EH (cell line): ENCODE results near the gene INTS11.

Experiments
- DNase-seq: peaks from one replicate; pipeline ENCODE4 v3.0.0-alpha.2; 2015; ENCODE audit warnings: low read depth

Gene INTS11

DNA sequence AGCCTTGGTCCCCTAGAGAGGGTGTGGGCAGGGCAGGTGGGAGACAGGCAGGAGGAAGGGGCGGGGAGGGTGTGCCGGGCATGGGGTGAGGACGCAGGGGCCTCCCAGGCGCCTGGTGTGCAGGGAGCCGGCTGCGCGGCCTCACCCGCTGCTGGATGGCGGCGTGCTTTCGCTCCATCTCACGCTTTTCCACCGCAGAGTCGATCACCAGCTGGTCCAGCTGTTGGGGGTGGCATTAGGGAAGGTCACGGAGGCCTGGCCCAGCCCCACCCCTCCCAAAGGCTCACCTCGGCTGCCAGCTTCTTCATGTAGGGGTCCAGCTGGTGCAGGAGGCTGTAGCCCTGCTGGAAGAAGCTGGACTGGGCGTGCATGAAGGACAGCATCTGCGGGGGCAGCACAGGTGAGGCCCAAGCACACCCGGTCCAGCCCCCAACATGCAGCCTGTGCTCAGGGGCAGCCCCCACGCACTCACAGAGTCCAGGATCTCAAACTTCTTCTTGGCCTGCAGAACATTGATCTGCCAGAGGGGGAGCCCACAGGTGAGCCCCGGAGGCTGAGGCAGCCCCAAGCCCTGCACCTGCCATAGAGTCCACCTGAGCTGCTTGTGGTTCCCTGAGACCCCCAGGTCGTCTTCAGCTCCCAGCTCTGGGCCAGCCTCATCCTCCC lies 24.6 kb downstream of the INTS11 start:
- DNase-seq: no peak

DNA sequence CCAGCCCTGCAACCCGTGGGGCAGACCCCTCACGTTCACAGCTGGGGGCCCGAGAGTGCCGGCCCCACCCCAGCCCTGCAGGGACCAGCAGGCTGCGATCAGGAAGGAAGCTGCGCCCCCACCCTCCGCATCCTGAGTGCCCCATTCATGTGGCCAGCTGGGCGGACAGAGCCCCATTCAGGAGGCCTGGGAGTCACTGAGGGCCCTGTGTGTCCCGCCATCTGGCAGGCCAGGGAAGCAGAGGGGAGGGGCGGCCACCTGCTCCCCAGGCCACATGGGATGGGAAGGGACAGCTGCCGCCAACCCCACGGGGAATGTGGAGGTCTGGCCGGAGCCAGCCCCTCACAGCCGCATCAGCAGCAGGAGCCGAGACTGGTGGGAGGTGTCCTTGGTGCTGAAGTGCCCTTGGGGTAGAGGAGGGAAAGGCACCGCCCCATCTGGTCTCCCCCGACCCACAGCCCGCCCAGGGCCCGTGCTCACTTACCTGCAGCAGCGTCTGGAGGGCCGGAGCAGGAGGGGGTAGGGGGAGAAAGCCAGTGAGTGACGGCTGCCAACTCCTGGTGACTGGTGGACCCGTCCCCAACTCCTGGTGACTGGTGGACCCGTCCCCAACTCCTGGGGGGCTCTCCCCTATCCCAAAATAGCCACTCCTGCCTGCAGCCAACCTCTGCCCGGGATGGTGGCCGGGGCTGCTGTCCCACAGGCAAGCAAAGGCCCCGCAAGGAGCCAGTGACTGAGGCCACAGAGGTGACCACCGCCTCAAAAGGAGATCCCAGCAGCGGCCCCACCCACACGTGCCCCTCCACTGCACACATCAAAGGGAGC lies 25.4 kb downstream of the INTS11 start:
- DNase-seq: peak; percentile 34

DNA sequence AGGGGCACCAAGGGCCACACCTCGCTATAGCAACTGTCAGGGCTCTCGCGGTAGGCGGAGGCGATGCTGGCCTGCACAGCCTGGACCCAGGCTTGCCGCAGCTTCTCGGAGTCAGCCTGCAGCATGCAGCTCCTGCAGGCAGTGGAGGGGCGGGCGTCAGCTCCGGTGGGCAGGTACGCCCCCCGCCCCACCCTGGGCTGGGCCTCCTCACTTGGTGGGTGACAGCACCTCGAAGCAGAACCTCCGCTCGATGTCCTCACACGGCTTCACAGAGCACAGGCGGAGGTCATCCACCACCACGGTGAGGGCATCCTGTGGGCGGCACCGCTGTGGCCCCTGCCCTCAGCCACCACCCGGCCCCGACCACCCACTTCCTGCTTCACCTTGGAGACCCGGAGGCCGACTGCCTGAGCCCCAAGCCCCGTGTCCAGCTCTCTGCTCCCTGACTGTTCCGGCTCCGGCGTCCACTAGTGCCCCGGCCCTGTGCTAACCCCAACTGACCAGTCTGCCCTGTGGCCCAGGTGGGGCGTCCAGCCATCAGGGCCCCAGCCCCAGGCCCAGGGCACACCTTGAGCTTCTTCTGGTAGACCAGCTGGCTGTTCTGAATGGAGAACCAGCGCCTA lies 26.5 kb downstream of the INTS11 start:
- no peak for DNase-seq

DNA sequence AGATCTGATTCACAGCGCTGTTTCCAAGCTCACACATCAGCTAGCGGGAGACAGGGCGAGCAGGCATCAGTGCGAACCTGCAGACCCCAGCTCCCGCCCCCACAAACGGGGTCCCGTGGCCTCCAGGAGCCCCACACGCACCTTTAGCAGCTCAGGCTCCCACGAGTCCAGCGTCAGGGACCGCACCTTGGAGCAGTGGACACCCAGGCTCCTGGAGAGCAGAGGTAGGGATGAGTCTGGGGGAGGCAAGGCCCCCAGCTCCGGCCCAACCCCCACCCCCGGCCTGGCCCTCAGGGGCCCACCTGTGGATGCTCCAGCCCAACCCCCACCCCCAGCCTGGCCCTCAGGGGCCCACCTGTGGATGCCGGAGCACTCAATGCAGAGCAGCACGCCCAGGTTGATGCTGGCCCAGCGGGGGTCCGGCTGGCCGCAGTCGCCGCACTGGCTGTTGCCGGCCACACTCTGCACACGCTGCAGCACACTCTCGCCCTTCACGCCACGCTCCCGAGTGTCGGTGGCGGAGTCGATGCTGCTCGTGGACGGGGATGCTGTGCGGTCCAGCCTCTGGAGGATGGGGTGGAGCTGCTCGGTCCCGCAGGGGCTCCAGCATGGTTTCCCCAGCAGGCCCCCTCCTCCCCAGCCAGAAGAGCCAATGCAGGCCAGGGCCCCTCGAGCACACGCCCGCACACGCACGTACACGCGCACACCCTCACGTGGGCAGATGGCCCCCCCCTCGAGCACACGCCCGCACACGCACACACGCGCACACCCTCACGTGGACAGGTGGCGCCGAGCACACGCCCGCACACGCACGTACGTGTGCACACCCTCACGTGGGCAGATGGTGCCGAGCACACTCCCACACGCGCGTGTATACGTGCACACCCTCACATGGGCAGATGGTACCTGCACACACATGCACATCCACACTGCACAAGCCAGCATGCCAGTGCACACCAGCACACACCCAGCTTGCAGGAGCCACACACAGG lies 28.1 kb downstream of the INTS11 start:
- DNase-seq: no peak

DNA sequence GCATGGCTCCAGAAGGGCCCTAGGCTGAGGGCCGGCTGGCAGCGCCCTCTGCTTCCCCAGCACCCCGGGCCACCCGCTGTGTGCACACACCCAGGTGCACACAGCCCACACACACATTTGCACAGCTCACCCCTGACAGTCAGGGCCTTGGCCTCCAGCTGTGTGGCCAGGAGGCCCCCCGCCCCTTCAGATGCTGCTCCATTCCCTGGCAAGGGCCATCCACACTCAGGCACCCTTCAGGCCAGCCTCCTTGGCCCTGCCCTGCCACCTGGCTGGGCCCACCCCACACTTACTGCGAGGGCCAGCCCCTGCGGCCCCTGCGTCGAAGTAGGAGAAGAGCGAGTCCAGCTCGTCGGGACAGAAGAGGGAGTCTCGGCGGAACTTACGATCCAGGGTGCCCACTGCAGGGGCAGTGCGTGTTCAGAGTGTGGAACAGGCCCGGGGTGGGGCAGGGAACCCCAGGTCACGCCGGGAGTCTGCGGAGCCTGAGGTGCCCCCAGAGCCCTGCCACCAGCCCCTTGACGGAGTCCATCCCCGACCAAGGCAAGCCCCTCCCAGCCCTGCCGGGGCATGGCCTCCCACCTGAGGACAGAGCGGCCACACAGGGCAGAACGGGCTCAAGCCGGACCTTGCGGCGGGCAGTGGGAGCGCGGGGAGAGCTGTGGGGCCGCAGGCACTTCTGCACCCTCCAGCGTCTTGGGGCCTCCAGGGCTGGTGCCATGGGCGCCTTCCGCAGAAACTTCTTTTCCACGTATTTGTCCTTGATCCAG lies 29.1 kb downstream of the INTS11 start:
- DNase-seq: no peak

DNA sequence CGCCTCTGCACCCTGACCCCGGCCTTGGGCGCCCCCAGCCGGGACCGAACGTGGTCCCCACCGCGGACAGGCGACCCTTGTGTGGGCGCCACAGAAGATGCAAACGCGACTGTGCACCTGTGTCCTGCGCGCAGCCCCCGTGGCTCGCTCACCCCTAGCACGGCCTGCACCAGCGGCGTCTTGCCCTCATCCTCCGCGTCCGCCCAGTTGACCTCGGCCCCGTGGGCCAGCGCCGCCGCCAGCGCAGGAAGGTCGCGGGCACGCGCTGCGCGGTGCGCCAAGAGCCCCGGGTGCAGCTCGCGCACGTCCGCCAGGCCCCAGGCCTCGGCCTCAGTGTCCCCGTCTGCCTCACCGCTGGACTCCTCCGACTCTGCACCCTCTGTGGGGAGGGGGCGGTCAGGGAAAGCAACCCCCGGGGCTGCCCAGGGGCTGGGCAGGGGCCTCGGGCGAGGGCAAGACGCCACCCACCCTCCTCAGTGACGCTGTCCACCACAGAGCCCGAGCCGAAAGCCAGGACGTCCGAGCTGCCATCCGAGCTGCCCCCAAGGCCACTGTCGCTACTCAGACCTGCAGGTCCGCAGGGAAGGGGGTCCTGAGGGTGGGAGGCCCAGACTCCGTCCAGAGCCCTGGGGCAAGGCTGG lies 30.1 kb downstream of the INTS11 start:
- no peak for DNase-seq

DNA sequence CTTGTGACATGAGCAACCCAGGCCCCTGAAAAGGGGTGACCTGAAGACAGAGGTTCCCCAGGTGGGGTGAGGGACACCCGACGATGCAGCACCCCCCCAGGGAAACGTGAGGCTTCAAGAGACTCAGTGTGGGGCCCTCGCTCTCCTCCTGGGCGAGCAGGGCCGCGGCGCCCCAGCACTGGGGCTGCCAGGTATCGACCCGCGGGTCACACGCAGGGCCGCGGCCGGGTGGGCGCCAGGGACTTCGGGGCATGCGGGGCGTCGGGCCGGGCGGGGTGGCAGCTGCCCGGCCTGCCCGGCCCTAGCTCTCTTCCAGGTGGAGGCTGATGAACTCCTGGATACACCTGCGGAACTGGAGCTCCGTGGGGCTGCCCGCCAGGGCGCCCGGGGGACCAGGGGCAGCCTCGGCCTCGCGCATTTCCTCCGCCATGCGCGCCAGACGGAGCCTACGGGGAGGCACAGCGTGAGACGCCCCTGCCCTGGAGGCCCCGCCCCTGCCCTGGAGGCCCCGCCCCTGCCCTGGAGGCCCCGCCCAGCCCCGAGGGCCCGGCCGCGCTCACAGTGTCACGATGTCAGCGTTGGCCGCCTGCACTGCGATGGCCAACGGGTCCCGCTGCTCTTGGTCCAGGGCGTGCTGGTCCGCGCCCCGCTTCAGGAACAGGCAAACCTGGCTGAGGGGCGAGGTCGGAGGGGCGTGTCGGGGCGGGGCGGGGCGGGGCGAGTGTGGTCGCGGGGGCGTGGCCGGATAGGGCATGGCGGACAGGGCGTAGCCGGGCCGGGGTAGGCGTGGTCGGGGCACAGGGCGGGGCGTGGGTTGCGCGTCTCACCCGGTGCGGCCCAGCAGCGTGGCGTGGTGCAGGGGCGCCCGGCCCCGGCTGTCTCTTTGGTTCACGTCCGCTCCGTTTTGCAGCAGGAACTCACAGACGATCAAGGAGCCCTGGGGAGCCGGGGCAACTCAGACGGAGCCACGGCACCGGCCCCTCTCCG lies 30.9 kb downstream of the INTS11 start:
- DNase-seq: no peak

DNA sequence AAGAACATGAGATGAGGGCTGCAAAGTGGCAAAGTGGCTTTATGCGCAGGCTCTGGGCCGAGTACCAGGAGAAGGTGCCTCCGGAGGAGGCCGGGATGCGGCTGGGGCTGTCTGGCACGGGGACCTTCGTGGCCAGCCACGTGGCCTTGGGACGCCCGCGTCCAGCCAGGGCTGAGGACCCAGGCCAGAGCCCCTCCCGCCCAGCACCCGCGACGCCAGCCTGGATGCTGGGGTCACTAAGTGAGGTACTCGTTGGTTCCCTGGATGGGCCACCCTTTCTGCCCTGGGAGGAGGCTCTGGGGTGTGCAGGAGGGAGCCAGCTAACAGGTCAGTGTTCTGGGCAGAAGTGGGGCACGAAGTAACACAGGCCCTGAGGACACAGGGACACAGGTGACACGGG lies 31.6 kb downstream of the INTS11 start:
- no peak for DNase-seq

DNA sequence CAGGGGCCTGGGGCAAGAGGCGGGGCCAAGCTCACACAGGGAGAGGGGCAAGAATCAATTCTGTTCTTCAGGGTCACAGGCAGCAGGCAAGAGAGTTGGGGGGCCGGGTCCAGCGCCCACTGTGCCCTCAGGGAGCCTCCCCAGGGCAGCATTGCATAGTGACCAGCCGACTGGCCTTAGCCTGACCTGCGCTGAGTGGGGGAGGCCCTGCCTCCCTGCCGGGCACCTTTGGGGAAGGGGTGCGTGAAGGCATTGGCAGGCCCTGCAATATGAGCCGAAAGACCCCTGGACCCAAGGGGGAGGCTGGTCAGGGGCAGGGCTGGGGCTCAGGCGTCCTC lies 32.0 kb downstream of the INTS11 start:
- DNase-seq: no peak

DNA sequence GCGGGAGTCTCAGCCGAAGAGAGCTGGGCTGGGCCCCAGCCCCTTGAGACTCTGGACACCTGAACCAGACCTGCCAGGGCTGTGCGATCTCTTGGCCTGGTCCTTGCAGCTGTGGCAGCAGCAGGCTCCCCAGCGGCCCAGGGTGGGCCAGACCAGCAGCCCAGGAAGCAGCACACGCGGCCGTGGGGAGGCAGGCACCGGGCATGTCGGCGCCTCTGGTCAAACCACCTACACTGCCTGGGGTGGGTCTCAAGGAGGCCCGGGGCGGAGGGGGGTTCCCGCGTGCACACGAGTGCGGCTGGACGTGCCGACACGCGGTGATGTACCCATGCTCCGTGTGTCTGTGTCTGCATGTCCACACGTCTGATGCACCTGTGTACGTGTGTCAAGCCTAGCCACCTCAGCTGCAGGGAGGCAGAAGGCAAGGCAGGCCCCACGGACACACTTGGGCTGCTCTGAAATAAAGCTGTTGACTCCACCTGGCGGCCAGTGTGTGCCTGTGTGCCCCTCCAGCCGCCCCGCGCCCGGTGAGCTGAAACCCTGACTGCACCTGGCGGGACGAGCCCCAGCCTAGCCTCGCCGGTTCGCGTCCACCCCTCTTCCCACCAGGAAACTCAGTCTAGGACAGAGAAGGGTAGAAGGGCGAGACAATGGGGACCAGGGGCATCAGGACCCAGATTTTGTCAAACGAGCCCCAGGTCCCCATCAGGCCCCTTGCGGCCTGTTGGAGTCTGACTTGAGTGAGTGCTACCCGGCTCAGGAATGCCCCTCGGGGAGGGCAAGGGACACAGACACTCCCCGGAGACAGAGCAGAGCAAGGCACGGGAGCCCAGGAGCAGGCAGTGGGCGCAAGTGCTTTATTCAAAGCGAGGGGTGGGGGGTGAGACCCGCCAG lies 32.7 kb downstream of the INTS11 start:
- peak; percentile 64 for DNase-seq

DNA sequence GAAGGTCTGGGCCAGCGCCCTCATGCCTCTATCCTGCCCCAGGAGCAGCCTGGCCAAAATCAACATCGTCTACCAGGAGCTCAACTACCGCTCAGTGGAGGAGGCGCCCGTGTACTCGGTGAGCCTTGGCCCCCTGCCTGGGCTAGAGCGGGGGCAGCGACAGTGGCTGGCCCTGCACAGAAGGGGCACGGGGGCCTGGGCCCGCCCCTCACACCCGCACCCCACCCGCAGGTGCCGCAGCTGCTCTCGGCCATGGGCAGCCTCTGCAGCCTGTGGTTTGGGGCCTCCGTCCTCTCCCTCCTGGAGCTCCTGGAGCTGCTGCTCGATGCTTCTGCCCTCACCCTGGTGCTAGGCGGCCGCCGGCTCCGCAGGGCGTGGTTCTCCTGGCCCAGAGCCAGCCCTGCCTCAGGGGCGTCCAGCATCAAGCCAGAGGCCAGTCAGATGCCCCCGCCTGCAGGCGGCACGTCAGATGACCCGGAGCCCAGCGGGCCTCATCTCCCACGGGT lies 33.4 kb downstream of the INTS11 start:
- no peak for DNase-seq

DNA sequence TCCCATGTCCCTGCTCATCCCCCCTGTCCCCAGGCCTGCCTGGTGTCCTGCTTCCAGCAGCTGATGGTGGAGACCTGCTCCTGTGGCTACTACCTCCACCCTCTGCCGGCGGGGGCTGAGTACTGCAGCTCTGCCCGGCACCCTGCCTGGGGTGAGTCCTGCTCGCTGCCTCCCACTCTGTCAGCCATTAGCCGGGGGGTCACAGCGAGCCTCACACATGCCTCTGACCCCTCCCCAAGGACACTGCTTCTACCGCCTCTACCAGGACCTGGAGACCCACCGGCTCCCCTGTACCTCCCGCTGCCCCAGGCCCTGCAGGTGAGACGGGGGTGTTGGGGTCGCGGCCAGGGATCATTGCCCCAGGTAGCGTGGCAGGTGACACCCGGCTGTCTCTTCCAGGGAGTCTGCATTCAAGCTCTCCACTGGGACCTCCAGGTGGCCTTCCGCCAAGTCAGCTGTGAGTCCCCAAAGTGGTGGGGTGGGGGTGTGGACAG lies 34.2 kb downstream of the INTS11 start:
- peak; percentile 42 for DNase-seq

DNA sequence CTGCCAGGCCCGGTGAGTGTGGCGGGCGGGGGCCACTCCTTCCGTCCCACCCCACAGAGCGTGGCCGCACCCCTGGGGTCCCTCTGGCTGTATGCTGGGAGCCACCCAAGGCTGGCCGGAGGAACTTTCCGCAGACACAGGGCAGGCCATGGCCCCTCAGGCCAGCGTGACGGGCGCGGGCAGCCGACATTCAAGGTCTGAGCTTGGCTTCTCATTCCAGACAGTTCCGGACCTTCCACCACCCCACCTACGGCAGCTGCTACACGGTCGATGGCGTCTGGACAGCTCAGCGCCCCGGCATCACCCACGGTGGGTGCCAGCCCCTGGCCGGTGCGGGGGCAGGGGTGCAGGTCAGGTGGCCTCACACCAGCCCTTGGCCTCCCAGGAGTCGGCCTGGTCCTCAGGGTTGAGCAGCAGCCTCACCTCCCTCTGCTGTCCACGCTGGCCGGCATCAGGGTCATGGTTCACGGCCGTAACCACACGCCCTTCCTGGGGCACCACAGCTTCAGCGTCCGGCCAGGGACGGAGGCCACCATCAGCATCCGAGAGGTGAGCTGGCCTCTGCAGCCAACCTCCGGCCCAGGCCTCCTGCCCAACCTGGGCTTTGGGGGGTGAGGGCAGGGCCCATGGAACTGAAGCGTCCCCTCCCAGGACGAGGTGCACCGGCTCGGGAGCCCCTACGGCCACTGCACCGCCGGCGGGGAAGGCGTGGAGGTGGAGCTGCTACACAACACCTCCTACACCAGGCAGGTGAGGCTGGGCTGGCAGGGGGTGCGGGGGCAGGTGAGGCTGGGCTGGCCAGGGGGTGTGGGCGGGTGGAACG lies 37.0 kb downstream of the INTS11 start:
- no peak for DNase-seq

DNA sequence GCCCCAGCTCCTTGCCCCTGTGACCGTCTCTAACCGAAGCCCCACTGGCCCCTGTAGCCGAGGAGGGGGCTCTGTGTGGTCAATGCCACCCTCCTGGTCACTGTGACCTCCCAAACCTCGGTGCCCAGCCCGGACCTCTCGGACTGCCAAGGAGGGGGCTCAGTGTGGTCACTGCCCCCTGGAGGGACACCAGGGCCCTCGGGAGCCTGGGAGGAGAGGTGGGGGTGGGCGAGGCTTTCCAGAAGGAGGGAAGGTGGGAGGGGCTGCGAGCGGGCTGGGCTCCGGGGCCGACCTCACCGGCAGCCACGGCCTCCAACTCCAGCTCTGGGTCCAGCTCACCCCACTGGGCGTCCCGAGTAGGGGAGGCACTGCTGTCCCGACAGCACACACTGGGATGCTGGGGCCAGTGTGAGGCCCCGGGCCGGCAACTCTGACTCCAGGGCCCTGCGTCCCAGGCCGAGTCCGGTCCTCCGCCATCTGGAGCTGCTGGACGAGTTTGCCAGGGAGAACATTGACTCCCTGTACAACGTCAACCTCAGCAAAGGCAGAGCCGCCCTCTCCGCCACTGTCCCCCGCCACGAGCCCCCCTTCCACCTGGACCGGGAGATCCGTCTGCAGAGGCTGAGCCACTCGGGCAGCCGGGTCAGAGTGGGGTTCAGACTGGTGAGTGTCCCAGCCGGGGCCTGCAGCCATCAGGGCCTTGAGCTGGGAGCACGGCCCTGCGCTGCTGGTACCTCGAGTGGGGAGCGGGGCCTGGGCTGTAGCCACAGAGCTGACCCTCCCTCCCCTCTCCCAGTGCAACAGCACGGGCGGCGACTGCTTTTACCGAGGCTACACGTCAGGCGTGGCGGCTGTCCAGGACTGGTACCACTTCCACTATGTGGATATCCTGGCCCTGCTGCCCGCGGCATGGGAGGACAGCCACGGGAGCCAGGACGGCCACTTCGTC lies 37.9 kb downstream of the INTS11 start:
- DNase-seq: no peak

DNA sequence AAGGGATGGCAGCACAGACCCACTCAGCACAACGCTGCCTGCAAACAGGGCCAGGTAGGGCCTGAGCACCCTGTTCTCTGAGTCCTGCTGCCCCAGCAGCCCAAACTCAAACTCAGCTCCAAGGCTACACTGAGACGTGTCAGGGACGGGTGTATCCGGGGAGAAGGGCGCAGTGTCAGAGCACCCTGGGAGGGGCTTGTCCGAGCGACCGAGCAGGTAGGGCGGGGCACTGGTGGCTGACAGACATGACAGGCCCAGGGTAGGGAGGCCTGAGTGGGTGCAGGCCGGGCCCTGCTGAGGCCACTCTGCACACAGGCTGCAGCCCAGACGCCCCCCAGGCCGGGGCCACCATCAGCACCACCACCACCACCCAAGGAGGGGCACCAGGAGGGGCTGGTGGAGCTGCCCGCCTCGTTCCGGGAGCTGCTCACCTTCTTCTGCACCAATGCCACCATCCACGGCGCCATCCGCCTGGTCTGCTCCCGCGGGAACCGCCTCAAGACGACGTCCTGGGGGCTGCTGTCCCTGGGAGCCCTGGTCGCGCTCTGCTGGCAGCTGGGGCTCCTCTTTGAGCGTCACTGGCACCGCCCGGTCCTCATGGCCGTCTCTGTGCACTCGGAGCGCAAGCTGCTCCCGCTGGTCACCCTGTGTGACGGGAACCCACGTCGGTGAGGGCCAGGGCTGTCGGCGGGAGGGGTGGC lies 38.7 kb downstream of the INTS11 start:
- DNase-seq: no peak
